ENCODE measurements around the gene PSMB7.

DNA sequence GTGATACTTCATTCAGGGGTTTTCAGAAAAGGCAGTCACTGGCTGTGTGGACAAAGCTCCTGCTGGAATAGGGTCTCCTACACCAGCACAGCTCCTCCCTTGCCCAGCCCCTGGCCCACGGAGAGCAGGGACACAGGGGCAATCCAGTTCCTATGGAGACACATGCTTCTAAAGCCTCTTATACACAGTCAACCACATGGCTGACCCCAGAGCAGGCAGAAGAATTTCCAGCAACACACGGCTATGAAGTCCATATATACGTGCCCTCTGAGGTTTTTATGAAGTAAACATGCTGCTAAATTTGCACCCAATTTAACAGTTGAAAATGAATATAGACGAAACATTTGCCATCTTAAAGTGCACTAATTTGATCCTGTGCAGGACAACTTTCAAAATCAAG lies 19.4 kb downstream of the PSMB7 start:
- TF ChIP-seq, protein P1, sequence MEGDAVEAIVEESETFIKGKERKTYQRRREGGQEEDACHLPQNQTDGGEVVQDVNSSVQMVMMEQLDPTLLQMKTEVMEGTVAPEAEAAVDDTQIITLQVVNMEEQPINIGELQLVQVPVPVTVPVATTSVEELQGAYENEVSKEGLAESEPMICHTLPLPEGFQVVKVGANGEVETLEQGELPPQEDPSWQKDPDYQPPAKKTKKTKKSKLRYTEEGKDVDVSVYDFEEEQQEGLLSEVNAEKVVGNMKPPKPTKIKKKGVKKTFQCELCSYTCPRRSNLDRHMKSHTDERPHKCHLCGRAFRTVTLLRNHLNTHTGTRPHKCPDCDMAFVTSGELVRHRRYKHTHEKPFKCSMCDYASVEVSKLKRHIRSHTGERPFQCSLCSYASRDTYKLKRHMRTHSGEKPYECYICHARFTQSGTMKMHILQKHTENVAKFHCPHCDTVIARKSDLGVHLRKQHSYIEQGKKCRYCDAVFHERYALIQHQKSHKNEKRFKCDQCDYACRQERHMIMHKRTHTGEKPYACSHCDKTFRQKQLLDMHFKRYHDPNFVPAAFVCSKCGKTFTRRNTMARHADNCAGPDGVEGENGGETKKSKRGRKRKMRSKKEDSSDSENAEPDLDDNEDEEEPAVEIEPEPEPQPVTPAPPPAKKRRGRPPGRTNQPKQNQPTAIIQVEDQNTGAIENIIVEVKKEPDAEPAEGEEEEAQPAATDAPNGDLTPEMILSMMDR (IDR thresholded peaks at IDR 0.05), result no peak
- TF ChIP-seq POLR2A (IDR thresholded peaks at IDR 0.05) (no peak), POLR2AphosphoS5 (IDR thresholded peaks at IDR 0.05) (no peak)
